Medulla oblongata (tissue), 1 donor: ENCODE measurements around the gene HDLBP.
A peak's percentile ranks its signal among the peaks of the same experiment; 100 is the strongest.
"Not testable (repeated sequence)": the region's sequence is repeated elsewhere in the genome, so short reads cannot be mapped to it uniquely, and the experiment has no call there.

Source experiments
- DNase-seq: peaks from one replicate; pipeline ENCODE4 v3.0.0-alpha.2; 2015; ENCODE audit errors: extremely low spot score

Gene HDLBP

DNA sequence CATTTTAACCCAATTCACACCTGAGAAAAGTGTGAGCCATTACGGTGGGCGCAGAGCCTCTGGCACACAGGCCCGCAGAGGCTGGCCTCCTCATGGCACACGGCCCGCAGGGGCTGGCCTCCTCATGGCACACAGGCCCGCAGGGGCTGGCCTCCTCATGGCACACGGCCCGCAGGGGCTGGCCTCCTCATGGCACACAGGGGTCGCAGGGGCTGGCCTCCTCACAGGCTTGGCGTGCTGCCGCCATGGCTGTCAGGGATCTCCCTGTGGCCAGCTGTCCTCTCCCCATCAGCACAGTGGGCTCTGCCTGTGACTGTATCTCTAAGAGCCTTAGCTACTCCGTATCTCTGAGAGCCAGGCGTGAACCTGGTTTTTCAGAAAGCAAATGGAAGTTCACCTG is 102.4 kb downstream of the HDLBP start:
- DNase-seq = no peak

DNA sequence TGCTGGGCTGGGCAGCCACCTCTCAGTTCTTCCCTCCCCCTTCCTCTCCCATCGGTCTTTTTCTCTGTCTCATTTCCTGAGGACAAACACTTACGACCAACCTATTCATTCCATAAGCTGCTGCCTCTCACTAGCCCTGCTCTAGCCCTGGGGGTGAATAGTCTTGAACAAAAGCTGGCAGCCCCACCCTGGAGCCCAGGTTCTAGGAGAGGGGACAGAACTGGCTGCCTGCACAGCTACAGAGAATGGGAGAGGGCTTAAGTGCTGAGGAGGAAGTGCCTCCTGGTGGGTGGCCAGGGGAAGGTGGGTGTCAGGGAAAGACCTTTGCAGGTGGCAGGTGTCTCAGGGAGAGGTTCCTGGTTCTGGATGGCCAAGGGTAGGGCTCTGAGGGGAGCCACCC is 104.2 kb downstream of the HDLBP start:
- no peak for DNase-seq

DNA sequence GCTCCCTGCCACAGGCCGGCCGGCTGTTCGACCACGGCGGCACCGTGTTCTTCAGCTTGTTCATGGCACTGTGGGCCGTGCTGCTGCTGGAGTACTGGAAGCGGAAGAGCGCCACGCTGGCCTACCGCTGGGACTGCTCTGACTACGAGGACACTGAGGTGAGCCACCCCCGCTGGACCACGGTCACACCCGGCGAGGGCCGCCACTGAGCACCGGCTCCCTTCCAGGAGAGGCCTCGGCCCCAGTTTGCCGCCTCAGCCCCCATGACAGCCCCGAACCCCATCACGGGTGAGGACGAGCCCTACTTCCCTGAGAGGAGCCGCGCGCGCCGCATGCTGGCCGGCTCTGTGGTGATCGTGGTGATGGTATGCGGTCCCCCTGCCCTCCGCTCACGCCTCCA is 106.2 kb downstream of the HDLBP start:
- DNase-seq = no peak

DNA sequence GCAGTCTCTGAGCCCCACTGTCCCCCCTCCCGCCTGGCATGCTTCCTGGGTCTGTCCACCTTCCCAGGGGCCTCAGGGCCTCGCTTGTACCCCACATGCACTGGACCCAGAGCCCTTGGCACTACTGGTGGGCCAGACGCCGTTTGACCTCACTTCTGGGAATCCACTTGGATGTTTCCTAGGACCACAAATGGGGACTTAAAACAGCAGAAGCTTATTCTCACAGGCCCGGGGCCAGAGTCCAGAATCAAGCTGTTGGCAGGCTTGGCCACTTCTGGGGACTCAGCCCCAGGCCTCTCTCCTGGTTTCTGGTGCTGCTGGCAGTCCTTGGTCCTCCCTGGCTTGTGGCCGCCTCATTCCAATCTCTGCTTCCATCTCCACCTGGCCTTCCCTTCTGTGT is 107.4 kb downstream of the HDLBP start:
- DNase-seq = peak; percentile 80

DNA sequence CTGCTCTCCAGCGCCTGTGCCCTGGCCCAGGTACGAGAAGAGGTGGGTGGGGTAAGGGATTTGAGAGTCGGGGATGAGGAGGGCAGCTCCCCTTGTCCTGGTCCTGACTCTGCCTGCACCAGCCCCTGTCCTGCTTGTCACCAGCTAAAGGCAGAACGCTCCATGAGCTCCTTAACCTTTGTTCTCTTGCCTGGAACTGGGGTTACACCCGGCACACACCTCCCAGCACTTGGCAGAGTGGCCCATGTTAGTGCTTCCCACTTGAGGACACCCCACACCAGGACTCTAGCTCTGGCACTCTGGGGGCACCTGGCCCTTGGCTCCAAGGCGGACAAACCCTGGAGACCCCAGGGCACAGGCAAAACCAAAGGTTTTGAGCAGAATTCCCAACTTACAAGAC is 107.8 kb downstream of the HDLBP start:
- DNase-seq = no peak

DNA sequence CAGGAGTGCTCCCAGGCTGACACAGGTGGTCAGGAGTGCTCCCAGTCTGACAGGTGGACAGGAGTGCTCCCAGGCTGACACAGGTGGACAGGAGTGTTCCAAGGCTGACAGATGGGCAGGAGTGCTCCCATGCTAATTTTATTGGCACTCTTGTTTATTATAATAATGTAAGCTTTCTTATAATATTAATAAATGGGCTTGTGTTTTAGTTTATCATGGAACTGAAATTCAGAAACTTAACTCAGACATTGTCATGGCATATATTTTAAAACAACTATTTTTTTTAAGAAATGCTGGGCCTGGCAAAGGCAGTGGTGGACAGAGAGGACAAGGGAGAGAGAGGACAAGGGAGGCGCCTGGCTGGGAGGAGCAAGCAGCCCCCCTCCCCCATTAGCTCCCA is 108.3 kb downstream of the HDLBP start:
- DNase-seq = no peak

DNA sequence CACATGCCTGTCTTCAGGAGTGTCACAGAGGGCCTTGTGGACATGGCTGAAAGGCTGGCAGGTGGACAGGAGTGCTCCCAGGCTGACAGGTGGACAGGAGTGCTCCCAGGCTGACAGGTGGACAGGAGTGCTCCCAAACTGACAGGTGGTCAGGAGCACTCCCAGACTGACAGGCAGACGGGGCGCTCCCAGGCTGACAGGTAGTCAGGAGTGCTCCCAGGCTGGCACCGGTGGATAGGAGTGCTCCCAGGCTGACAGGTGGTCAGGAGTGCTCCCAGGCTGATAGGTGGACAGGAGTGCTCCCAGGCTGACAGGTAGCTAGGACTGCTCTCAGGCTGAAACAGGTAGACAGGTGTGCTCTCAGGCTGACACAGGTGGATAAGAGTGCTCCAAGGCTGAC is 110.4 kb downstream of the HDLBP start:
- no peak for DNase-seq

DNA sequence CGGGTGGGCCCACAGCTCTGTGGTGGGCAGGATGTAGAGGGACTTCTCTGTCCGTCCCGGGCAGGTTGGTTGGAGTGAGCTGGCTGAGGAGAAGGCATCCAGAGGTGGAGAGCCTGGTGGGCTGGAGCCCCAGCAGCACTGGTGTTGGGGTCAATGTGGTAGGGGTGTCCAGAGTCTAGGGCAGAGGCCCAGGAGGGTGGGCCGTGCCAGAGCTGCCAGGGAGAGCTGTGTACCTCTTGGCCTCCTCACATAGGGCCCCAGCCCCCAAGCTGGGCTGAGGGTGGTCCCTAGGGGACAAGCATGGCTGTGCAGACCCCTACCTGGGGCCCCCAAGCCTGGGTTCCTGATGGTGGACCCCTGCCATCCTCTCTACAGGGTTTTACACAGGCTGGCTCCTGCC is 111.0 kb downstream of the HDLBP start:
- DNase-seq = no peak

DNA sequence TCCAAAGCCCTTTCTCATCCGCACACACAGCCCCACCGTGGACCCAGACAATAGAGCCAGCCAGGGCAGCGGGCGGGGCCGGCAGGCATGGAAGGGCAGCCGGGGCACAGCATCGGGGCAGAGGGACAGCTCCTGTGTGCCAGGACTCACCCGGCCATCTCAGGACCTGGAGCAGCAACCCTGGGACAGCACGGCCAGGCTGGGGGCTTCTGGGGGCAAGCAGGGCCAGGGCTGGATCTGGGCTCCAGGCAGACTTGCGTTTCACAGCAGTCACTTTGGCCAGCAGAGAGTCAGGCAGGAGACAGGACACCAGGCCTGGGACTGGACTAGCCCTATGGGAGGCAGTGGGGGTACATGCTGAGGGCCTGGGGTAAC is 111.5 kb downstream of the HDLBP start:
- no peak for DNase-seq

DNA sequence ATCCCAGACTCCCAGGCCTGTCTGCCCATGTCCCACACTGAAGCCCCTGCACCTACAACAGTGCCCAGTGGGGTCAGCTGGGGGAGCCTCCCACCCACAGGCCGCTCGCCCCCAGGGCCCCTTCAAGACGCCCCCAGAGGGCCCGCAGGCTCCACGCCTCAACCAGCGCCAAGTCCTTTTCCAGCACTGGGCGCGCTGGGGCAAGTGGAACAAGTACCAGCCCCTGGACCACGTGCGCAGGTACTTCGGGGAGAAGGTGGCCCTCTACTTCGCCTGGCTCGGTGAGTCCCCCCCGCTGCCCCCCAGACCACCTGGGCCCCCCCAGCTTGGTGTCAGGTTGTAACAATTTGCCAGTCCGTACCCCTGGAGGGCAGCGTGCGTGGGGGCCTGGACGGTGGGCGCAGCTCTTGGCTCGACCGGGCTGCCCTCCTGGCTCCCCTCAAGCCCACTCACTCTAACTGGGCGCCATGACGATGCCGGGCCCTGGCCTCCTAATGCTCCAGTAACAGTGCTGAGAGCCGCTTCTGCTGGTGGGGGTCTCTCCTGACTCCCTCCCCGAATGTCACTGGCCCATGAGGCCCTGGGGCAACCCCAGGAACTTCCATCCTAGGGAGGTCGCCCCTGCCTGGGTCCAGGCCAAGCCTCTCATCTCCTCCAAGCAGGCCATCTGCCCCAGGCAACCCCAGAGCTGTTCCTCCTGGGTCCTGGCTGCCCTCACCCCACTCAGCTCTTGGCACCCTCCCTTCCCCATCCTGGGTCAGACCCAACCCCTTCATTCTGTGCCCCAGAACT is 112.1 kb downstream of the HDLBP start:
- no peak for DNase-seq

DNA sequence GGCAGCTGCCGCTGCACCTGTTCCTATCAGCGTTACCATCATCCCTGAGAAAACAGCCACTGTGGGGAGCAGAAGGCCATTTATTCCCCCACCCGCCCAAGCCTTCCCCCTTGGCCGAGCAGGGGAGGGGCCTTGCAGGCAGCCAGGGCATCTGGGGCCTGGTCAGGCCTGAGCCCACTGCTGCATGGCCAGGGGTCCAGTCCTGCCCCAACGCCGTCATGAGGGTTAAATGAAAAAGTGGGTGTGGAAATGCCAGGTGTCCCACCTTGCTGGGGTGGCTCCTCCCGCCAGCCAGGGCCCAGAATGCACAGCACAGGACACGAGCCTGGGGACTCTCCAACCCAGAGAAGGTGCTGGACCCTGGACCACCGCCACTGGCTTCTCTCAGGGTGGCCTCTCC is 112.8 kb downstream of the HDLBP start:
- no peak for DNase-seq

DNA sequence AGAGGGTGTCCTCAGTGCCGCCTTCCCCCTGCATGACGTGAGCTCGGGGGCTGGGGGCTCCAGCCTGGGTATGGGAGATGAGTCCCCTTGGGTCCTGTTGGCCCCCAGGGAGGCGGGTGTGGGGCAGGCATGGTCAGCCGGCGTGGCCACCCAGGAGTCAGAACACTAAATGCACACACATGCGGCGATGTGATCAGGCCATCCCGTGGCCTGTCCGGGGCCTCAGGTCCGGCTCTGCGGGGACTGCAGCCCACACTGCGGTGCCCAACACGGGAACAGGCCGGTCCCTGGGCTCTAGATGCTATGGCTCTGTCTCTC is 113.2 kb downstream of the HDLBP start:
- no peak for DNase-seq

DNA sequence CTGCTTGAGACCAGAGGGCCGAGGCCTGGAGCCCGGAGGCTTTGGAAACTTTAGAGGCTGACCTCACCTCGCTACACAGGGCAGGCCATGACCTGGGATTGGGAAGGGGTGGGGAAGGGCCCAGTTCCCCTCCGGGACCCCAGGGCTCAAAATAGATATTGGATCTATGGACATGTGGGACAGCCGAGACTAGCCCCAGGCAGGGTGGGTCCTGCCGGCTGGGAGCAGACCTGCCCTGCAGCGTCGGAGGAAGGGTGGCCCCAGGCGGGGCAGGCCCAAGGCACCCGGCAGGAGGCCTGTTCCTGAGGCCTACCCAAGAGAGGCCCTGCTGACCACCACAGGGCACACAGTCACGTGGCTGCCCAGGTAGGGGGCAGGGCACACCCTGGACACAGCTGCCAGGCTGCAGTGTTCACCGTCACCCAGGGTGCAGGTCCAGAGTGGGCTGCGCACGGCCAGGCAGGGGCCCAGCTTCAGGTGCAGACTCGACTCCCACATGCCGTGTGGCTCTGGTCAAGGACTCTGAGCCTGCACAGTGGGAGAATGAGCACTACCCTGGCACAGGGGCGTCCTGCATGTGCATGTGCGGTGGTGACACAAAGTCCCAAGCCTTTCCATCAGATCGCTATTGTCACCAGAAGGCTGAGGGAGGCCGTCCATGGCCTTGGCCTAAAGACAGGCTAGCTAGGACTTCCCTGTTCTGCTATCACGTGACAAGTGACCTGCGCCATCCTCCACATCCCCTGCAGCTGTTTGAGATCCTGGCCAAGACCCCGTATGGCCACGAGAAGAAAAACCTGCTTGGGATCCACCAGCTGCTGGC is 113.8 kb downstream of the HDLBP start:
- no peak for DNase-seq

DNA sequence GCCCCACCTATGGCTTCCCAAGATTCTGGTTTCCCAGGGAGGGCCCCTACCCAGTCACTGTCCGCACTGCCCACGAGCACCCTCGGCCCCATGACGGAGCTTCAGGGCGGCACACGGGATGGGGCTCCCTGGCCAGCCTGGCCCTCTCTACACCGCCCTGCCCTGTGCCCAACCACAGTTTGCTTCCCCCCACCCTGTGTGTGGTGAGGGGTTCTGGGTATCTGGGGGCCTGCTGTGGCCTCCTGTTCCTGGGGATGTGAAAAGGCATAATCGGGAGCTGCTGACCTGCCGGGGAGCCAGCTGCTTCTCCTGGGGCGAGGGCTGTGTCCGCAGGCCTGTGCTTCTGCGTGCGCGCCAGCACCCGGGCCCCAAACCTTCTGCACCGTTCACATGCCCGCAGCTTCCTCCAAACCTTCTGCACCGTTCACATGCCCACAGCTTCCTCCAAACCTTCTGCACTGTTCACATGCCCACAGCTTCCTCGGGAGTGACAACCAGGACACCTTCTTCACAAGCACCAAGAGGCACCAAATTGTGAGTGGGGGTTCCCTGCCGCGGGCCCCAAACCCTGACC is 114.6 kb downstream of the HDLBP start:
- no peak for DNase-seq

DNA sequence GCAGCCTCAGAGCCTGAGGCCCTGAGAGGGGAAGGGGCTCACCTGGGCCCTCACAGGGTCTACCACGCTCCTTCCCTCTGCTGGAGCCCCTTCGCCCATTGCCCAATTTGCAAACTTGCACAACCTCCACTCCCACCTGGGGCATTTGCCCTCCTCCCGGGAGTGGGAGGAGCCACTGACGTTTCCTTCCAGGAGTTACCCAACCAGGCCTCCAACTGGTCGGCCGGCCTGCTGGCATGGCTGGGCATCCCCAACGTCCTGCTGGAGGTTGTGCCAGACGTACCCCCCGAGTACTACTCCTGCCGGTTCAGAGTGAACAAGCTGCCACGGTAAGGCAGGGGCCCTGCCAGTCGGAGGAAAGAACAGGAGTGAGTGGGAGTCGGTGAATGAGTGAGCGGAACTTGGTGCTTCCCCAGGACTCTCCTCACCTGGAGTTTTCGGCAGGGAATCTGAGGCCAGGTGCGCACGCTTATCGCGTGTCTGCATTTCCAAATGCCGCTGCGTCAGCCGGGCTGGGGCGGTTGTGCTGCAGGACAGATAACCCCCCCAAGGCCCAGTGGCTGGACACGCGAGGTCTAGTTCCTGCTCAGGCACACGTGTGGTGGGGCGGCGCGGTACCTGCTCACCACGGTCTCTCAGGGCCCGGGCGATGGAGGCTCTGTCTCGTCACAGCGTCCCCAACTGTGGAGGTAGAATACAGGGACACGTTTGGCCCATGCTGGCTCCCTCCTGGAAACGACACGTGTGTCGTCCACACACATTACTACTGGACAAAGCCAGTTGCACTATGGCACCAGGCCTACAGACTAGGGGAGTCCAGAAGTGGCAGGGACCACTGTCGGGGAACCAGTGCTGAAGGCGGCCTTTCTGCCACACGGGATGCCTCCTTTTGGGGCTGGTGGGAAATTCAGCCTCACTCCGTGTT is 115.3 kb downstream of the HDLBP start:
- DNase-seq = no peak

DNA sequence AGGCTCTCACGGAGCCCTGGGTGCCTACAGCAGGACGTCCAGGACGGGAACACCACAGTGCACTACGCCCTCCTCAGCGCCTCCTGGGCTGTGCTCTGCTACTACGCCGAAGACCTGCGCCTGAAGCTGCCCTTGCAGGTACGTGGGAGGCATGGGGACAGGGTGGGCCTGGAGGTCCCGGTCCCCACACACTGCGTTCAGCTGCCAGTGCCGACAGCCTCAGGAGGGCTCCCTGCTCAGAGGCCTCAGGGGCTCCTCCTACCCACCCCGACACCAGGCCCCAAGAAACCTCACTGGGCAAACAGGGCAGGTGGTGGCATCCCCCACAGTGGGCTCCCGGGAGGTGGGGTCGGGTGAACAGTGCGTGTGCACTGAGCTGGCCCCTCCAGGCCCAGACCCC is 116.2 kb downstream of the HDLBP start:
- DNase-seq = no peak

DNA sequence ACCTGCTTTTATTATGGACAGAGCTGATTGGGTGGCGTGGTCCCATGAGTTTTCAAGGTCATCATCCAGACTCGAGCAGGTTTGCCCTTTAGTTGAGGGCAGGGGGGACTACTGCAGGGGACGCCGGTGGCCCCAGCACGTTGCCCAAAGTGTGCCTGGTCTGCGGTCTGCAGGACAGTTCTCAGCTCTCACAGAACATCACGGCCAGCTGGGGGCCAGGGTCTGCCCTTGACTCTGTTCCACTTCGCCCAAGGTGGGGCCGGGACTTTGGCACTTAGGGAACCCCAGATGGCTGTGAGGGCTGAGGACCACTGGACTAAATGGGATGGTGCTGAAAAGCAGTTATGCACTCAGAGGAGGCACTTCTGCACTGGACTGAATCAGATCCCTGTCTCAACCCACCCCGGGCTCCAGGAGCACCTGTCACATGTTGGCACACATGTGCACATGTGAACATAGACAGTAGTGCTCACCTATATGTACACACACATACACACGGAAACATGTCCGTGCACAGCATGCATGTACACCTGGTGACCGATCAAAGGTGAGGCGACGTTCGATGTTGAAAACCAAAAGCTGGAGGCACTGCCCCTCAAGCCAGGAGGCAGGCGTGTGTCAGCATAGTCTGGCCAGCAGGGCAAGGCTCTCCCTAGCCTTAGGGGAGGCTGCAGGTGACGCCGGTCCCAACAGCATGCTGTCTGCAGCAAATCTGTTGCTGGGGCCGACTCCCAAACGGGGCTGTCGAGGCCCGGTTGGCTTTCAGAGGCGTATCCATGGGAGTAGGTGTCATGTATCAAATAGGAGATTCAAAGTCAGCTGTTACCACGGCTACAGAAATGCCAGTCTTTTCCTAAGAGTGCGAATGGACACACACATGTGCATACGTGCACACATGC is 116.8 kb downstream of the HDLBP start:
- DNase-seq = no peak

DNA sequence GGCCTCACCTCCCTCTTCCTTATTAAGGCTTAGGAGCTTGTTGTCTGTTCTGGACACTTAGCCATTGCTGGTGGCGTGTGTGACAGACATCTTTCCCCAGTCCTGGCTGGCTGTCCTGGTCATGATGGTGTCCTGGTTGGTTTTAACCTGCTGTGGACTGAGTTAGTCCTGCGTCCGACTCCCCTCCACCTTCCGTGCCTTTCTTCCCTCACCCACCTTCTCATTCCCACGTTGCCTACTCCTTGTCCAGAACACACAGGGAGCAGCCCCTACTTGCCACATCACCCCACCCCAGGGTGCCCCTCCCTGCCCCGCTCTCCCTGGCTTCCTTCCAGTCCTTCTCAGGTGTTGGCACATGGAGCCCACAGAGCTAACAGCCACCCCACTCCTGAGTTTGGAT is 117.5 kb downstream of the HDLBP start:
- DNase-seq = no peak

DNA sequence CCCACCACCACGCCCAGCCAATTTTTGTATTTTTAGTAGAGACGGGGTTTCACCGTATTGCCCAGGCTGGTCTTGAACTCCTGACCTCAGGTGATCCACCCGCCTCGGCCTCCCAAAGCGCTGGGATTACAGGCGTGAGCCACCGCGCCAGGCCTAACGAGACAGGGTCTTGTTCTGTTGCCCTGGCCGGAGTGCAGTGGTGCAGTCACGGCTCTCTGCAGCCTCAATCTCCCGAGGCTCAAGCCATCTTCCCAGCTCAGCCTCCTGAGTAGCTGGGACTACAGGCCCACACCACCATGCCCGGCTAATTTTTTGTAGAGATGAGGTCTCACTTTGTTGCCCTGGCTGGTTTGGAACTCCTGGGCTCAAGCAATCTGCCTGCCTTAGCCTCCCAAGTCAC is 118.2 kb downstream of the HDLBP start:
- not testable (repeated sequence) for DNase-seq

DNA sequence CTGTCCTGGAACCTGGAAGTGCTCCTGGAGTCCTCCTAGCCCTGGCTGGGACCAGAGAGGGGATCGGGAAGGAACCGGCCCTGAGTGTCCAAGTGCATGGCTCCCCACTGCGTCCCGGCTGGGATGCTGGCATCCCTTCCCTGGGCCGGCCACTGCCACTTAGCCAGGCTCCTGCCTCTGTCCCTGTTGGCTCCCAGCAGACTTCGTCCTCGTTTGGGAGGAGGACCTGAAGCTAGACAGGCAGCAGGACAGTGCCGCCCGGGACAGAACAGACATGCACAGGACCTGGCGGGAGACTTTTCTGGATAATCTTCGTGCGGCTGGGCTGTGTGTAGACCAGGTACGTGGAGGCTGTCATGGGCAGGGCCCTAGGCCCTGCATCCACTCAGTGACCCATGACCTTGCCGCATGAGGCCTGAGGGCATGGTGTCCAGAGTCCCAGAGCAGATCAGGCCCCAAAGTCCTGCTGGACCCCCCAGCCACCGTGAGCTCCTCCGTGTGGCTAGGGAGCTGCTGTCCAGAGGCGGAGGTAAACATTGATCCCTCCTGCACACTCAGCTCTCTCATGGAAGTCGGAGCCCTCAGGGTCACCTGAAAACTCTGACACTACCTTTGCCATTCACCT is 119.9 kb downstream of the HDLBP start:
- no peak for DNase-seq

DNA sequence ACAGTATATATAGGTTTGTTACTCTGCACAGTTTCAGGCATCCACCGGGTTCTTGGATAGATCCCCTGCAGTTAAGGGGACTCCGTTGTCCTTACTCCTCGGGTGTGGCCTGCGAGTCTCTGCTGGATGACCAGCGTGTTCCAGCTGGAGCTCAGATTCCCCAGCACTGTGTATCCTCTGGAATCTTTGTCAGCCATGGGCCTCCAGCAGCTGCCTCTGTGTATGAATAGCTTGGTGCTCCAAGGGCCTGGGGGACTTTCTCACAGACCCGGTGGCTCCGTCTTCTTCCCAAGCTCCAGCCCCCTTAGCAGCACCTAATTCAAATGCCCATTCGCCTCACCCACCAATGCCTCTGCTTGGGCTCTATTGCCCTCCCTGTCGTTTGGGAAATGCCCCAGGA is 120.7 kb downstream of the HDLBP start:
- DNase-seq = no peak
